ENCODE results near the gene PF4V1.

DNA sequence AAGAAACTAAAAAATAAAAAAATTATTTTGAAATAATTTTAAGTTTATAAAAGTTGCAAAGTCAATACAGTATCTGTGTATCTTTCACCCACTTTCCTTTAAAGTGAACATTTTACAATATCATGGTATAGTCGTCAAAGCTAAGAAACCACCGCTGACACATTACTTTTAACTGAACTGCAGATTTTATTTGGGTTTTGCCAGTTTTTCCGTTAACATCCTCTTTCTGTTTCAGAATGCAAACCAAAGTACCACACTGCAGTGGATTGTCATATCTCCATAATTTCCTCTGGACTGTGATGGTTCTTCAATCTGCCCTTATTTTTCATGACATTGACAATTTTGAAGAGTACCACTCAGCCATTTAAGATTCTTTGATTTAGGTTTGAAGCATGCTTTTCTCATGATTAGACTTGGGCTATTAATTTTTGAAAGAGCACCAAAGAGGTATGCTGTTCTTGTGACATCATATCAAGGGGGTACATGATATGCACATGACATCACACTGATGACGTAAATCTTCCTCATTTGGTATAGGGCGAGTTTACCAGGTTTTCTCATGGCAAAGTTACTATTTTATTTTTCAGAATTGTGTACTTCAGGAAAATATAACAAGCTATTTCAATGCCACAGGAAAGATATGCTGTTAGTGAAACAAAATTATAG is 12.5 kb downstream of the PF4V1 start:
- TF ChIP-seq, protein P1, sequence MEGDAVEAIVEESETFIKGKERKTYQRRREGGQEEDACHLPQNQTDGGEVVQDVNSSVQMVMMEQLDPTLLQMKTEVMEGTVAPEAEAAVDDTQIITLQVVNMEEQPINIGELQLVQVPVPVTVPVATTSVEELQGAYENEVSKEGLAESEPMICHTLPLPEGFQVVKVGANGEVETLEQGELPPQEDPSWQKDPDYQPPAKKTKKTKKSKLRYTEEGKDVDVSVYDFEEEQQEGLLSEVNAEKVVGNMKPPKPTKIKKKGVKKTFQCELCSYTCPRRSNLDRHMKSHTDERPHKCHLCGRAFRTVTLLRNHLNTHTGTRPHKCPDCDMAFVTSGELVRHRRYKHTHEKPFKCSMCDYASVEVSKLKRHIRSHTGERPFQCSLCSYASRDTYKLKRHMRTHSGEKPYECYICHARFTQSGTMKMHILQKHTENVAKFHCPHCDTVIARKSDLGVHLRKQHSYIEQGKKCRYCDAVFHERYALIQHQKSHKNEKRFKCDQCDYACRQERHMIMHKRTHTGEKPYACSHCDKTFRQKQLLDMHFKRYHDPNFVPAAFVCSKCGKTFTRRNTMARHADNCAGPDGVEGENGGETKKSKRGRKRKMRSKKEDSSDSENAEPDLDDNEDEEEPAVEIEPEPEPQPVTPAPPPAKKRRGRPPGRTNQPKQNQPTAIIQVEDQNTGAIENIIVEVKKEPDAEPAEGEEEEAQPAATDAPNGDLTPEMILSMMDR (IDR thresholded peaks at IDR 0.05) = no peak
- TF ChIP-seq POLR2A (IDR thresholded peaks at IDR 0.05) (no peak), EP300 (IDR thresholded peaks at IDR 0.05) (no peak)
